GM19025 (cell line): ENCODE measurements around the gene FOCAD.

ENCODE experiments used
- ATAC-seq: cut with Tn5 transposase; IDR thresholded peaks from one replicate; pipeline ENCODE4 v1.9.1; 2021; ENCODE audit warnings: mild to moderate bottlenecking, low read depth, moderate library complexity; ENCODE audit not compliant: unreplicated experiment

The FOCAD gene

GRCh38 chr9:20995616-20996015 lies 311.6 kb downstream of the FOCAD start:
- ATAC-seq = no peak

- ATAC-seq = peak; percentile 75
These were observed 312.8 kb downstream of the FOCAD start for GRCh38 chr9:20996809-20997208.

GRCh38 chr9:20997503-20998076 lies 313.5 kb downstream of the FOCAD start:
- peak; percentile 55 for ATAC-seq

- ATAC-seq = no peak
These were observed 317.5 kb downstream of the FOCAD start for GRCh38 chr9:21001581-21001980.

DNA sequence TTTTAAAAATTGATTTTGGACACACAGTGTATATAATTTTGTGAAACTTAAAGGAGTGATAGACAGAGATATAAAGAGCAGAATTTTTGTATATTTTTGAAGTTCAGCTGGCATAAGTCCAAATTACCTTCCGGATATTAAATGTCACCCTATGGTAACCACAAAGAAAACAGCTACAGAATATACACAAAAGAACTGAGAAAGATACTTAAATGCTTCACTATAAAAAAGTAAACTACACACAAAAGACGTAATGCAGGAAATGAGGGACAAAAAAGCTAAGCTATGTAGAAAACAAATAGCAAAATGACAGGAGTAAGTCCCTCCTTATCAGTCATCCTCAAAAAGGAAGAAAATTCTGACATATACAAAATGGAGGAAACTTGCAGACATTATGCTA lies 318.0 kb downstream of the FOCAD start:
- ATAC-seq = no peak

GRCh38 chr9:21015129-21015815 lies 331.2 kb downstream of the FOCAD start:
- no peak for ATAC-seq

GRCh38 chr9:21015995-21016394 lies 331.9 kb downstream of the FOCAD start:
- ATAC-seq = no peak

DNA sequence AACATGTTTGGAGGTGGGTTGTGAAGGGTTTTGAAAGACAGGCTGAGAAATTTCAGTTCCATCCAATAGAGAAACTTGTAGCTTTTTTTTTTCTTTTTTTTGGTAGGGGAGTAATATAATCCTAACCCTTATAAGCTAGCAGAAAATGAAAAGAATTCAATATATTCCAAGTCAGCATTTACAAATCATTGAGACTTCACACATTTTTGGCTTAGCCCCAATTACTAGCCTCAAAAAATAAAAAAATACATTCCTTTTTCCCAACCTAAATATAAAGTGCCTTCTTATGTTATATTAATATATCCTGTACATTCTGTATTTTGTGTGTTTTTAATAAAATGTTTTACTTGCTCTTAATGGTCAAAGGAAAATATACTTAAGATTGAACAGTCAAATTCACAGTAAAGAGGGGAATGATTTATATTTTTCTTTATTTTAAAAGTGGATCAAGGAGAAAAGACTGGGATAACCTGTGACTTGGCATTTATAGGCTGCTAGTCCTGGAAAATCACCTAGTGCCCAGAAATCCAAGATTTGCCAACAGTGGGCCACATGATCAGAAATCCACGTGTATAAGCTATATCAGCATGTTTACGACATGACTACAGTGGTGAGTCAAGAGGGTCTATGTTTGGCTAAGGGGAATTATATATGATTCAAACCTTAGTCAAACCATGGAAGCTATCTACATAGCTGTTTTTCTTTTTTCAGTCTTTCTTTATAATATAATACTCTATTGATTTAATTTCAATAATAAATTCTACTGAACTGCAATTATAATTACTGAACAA lies 332.8 kb downstream of the FOCAD start:
- no peak for ATAC-seq

DNA sequence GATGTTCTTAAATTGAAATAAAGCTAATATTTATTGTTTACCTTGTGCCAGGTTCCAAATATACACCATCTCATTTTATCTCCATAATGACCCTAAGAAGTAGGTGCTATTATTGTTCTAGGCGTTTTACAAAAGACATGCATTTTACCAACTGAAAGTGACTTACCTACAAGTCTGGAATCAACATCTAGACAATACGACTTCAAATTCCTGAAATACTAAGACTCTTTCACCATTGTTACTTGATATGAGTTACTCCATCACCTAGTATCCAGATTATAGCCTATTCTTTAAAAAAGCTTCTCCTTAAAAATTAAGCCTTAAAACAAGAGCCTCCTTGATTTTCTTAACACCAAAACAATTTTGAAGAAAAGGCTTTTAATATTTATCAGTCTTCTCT lies 334.1 kb downstream of the FOCAD start:
- ATAC-seq = no peak

DNA sequence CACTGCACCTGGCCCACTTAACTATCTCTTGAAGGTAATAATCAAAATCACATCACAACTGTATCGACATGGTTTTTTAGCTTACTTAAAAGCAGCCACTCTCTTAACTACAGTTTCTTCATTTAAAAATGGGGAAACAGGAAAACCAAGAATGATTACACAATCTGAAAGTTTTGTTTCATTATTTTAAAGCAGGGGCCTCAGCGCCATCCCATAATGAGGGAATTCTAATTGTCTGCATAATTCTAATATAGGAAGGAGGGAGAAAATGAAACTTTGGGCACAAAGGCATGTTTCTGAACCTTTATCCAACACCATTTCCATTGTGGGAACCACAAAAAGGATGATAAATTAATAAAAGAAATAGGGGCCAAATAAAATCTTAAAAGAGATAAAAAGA lies 339.8 kb downstream of the FOCAD start:
- ATAC-seq = no peak

DNA sequence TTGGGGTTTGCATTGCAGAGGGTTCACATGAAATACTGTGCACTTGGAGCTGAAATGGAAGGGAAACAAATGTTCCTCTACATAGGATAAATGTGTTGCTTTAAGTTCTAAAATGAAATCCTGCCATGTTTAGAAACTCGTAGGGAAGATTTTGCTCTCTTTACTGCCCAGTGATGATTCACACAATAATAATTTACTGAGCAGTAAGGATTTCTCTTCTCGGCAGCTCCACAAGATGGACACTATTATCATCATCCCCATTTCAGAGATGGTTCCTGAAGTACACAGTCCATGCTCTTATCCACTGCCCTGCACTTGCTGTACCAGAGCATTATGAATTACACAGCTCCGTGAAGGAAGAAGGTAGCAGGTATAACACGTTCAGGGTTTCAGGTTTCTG lies 343.2 kb downstream of the FOCAD start:
- ATAC-seq = no peak

DNA sequence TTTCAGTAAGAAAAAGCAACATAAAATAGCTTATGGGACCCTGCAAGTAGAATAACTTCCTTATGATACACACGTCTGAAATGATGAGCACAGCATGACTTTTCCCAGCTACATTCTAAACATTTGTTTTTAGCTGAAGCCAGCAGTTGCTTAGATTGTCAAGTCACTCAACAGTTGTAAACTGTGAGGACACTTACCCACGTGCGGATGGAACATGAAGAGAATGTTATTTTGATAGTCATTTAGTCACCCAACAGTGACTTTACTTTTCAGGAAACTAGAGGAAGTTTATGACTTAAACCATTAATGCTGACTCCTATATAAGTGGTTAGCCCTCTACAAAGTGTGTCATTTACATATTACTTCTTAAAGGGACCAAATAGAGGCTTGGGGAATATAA lies 344.4 kb downstream of the FOCAD start:
- no peak for ATAC-seq

GRCh38 chr9:21029661-21030060 lies 345.6 kb downstream of the FOCAD start:
- ATAC-seq = no peak

DNA sequence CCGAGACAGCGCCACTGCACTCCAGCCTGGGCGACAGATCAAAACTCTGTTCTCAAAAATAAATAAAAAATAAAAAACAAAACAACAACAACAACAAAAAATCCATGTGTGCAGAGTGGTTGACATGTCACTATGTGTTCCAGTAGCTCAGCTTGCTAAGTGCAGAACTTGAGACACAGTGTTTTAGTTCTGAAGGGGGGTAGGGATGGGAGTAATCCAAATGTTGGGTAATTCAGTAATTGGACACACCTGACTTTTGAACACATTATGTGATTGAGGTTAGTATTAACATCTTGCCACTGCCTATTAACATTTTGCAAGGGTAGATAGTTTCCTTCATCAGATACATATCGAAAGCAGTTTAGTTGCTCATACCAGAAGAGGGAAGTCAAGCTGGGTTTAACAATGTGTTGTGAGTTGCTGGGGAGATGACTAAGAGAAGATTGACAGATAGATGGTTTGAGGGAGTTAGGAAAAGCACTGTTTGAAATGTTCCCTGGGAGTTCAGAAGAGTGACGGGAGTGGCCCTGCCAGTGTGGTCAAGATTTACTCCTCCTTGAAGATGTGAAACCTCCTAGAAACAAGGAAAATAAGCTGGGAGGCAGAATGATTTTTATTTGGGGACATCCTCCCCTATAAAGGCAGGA lies 346.5 kb downstream of the FOCAD start:
- peak; percentile 54 for ATAC-seq

GRCh38 chr9:21031091-21031807 lies 347.2 kb downstream of the FOCAD start, which contains the start of gene HACD4:
TSS of gene HACD4 (minus strand) at chr9:21031640. CDS start at chr9:21031590, 50 bp downstream.
- peak; percentile 74 for ATAC-seq

- no peak for ATAC-seq
These were observed 347.7 kb downstream of the FOCAD start for GRCh38 chr9:21031808-21032183.

DNA sequence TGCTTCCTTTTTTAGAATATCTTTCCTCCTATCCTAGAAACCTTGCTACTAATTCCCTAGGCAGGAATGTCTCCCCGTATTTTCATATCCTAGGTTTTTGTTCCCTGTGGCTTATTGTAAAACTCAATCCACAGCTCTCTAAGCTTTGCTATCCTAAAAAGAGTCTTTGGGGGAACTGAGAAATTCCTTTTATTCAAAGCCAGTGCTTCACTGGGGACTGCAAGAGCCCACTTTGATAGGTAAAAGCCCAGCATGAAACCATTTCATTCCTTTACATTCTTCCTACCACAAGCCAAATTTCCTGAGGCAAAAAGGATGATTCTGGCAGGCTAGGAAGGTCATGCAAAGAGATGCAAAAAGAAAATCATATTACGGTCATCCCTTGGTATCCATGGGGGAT lies 353.2 kb downstream of the FOCAD start:
- ATAC-seq = no peak

- no peak for ATAC-seq
These were observed 355.2 kb downstream of the FOCAD start for GRCh38 chr9:21039302-21039701.

DNA sequence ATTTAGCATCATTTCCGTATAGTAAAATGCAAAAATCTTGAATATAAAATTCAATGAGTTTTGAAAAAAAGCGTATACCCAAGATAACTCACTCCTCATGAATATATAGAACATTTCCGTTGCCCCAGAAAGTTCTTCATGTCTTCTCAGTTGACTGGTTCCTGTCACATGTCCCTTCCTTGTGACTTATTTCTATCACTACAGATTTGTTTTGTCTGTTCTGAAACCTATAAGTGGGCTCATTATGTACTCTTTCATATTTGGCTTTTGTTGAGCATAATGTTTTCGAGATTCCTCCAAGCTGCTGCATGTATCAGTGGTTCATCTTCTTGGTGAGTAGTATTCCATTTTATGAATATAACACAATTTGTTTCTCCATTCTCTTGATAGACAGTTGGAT lies 358.4 kb downstream of the FOCAD start:
- ATAC-seq = no peak

DNA sequence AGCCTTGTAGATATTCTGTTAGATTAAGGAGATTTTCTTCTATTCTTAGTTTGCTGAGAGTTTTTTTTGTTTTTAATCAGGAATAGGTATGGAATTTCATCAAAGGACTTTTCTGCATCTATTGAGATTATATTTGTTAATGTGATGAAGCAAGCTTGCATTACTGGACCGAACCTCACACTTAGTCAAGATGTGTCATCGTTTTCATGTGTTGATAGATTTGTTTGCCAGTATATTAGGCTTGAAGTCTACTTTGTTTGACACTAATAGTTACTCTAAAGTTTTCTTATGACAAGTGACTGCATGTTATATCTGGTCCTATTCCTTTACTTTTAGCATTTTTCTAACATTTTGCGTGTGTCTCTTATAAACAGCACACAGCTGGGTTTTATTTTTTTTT lies 359.8 kb downstream of the FOCAD start:
- ATAC-seq = no peak
